Measurements from ENCODE around the gene MSI2.

MSI2 gene

GRCh38 chr17:57461082-57461481 is 204.8 kb downstream of the MSI2 start:
- DNase-seq (ENCODE audit: low read depth) = no peak

GRCh38 chr17:57462007-57462579 is 205.8 kb downstream of the MSI2 start:
- no peak for DNase-seq (ENCODE audit: low read depth)

DNA sequence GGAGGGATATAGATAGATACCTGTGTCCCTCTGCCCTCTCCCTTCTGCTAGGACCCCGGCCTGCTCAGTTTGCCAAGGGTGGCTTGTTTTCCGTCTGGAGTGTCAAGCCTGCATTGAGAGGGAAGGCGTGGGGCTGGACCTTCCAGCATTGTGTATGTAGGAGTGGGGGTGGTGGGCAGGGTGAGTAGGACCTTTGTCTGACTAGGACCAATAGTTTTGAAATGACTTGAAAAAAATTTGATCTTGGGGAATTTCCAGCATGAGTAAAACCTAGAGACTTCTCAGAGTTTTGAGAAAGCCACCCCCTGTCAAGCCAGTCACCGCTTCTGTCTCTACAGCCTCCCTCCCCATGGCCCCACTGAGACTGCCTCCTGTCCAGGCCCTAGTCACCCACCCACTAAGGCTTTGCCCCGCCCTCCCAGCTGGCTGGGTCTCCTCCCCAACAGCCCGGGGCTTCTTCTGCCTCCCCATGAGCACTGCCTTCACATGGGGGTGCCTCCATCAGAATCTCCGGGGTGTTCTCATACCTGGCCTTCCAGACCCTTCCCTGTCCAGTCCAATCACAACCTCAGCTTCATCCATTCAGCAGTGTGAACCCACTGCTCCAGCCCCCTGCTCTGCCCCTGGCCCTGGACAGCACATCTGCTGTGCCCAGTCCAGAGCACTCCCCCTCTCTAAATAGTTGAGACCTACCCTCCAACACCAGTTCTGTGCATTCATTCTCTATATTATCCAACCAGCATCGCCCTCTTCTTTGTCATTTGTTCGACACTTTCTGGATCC is 207.0 kb downstream of the MSI2 start:
- DNase-seq (ENCODE audit: low read depth) = peak; percentile 91

- no peak for DNase-seq (ENCODE audit: low read depth)
Observed at GRCh38 chr17:57464191-57464864, 208.0 kb downstream of the MSI2 start.

GRCh38 chr17:57465610-57466009 is 209.3 kb downstream of the MSI2 start:
- DNase-seq (ENCODE audit: low read depth) = no peak

GRCh38 chr17:57466017-57466471 is 209.7 kb downstream of the MSI2 start:
- no peak for DNase-seq (ENCODE audit: low read depth)

DNA sequence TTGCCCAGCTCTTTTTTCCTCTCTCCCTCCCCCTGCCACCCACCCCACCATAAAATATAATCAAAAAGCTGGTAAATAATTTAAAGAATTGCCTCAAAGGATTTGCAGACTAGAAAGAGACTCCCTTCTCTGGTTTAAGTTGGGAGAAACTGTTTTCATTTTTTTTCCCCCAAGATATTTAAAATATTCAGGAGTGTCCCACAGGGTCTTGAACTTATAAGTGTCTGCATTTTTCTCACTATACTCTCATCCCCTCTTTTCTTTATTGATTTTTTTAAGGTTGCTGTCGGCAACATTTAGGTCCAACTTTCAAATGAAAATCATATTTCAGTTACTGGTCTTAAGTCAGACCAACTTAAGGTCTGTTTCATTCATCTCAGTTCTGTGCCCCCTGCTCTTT is 210.2 kb downstream of the MSI2 start:
- DNase-seq (ENCODE audit: low read depth) = no peak

DNA sequence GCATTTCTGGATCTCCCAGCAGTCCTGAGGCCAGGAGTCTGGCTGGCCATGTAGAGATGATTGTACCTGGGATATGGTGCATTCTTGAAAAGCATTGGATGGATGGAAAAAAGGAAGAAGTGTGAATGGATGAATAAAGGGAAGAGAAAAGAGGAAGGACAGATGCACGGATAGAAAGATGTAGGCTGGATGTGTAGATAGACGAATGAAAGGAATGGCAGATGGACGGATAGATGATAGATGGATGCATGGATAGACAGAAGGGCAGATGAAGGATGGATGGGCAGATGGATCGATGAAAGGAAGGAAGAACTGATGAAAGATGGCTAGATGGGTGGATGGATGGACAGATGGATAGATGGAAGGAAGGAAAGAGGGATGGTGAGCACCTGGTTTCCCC is 210.9 kb downstream of the MSI2 start:
- DNase-seq (ENCODE audit: low read depth) = no peak

DNA sequence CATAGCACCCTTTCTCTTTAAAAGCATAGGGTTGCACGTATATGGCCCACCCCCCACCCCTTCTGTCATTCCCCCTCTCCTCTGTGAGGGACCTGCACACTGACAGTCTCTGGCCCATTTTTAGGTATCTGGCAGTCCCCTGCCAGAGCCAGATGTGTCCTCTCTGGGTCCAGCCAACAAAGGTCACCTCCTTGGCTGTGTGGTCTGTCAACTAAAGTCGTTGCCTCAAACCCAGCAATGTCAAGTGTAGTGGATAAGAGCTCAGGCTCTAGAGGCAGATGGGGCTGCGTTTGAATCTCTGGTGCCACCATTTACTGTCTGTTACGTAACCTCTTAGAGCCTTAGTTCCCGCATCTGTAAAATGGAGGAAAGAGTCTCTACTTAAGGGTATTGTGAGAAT is 211.5 kb downstream of the MSI2 start:
- DNase-seq (ENCODE audit: low read depth) = no peak

GRCh38 chr17:57468932-57469775 is 212.8 kb downstream of the MSI2 start:
- DNase-seq (ENCODE audit: low read depth) = no peak

DNA sequence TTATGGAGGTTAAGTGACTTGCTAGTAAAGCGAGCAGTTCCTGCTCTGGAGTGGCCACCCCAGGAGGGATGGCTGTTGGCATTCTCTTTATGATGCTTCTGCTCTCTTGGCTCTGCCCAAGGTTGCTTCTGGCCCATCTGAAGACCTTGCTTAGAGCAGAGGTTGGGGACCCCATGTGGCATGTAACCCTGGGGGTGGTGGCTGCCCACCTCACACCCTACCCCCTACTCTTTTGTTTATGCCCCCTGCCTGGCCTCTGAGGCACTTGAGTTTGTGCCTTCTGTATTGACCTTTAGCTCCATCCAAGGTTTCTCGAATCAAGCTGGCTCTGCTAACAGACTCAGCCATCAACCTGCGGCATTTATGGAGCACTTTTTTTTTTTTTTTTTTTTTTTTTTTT is 214.6 kb downstream of the MSI2 start:
- DNase-seq (ENCODE audit: low read depth) = no peak

DNA sequence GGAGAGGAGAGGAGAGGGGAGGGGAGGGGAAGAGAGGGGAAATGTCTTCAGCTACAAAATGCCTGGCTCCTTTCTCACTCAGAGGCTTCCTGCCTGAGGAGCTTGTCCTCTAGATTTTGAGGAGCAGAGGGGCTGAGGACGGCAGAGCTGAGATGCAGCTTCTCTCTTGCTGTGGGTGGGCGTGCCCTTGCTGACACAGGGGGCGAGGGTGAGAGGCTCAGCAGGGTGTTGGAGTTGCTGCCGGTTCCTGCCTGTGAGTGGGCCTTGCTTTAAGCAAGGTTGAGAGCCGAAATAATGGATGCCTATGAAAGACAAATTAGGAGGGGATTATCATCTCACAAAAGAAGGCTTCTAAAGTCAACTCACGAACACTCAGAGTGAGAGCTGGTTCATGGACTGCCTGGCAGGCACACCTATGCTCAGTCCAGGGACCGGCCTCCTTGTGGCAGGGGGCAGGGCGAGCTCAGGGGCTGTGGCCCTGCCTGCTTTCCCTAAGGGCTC is 215.6 kb downstream of the MSI2 start:
- DNase-seq (ENCODE audit: low read depth) = no peak

GRCh38 chr17:57475796-57476195 is 219.5 kb downstream of the MSI2 start:
- DNase-seq (ENCODE audit: low read depth) = no peak

- no peak for DNase-seq (ENCODE audit: low read depth)
Observed at GRCh38 chr17:57477522-57478362, 221.4 kb downstream of the MSI2 start.

- peak; percentile 86 for DNase-seq (ENCODE audit: low read depth)
Observed at GRCh38 chr17:57478478-57479250, 222.3 kb downstream of the MSI2 start.

- DNase-seq (ENCODE audit: low read depth) = peak; percentile 80
Observed at GRCh38 chr17:57480438-57481196, 224.3 kb downstream of the MSI2 start.

DNA sequence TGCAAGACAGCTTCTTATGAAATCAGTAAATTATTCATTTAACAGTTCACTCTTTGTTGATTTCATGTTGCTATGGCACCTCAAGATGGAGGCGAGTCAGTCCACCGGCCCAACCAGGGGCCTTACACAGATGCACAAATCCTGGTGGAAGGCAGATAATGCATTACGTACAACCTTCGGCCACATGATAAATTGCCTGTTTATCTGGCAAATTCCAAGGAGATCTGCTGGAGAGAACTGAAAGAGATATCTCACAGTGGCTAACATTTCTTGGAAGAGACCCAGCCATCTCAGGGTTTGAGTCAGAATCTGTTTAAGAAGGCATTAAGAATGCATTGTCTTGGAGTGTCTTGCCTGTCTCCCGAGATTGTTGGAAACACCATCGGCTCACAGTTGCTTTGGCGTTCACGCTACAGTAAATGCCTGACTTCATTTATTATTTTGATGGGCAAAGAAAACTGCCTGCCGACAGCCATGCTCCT is 225.6 kb downstream of the MSI2 start:
- peak; percentile 100 for DNase-seq (ENCODE audit: low read depth)

DNA sequence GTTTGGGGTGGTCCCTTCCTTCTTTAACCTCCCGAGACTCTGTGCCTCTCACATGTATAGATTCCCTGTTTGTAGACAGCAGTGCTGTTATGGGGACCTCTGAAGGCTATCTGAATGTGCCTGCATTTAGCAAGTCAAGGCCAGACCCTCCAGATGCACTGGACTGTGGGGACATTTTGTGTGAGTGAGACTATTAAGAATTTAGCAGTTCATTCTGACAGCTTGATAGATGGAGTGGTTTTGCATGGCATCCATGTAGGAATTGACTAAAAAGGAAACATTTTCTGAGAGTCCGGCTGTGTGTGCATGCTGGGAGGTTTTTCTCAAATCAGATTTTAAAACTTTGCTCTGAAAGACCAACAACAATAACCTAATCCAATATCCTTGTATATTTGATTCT is 226.3 kb downstream of the MSI2 start:
- DNase-seq (ENCODE audit: low read depth) = no peak

- DNase-seq (ENCODE audit: low read depth) = peak; percentile 47
Observed at GRCh38 chr17:57484081-57484666, 227.9 kb downstream of the MSI2 start.
